Measurements from ENCODE around the gene TGFBR2. TPM values are rescaled to one million over a fixed set of nuclear protein-coding genes. Genes with fewer than 3 reads are reported as not detected.

Gene TGFBR2
- total and polyA plus RNA-seq, 3 experiments from 2014 or later: 55.3 to 108 (median 56.3) TPM

GRCh38 chr3:30612437-30613132 lies 6.2 kb downstream of the TGFBR2 start:
- ChIA-PET CTCF (interaction anchor here (1.0 to 5.5 kb wide), 4 partner anchors 17 to 81 kb away, joined by 3 to 26 read pairs (median 7); no protein-coding TSS in a partner anchor), POLR2A (interaction anchor here (0.6 to 1.7 kb wide), 4 partner anchors 12 to 77 kb away, joined by 4 to 9 read pairs (median 5); no protein-coding TSS in a partner anchor)
- Mint-ChIP-seq H3K27ac (peak overlapping the region; percentile 85 to 99 (median 90)), H3K4me1 (peaks cover 80 to 89% (median 83%) of the 10 kb centered on the region in 3 donors), H3K36me3 (peaks cover 0 to 38% (median 5%) of the 10 kb centered on the region in 3 donors), H3K27me3 (no peaks in the 10 kb centered on the region), H3K4me3 (peak overlapping the region; percentile 92 to 97 (median 97)), H3K9me3 (no peaks in the 10 kb centered on the region)
- Histone ChIP-seq H3K27me3 (ENCODE audit: insufficient read depth, low read length, poor library complexity, severe bottlenecking) (no peaks in the 10 kb centered on the region), H3K4me1 (ENCODE audit: insufficient read depth, low read length) (peaks cover 71% of the 10 kb centered on the region), H3K9me3 (ENCODE audit: low read length) (no peaks in the 10 kb centered on the region), H3K4me3 (ENCODE audit: low read length) (peak overlapping the region; percentile 81), H3K27ac (ENCODE audit: low read depth, low read length) (no peak overlapping the region), H3K36me3 (ENCODE audit: insufficient read depth, low read length) (no peaks in the 10 kb centered on the region)
- no peak for DNase-seq

GRCh38 chr3:30613133-30613825 lies 6.9 kb downstream of the TGFBR2 start:
- ChIA-PET CTCF (interaction anchor here (1.0 to 5.5 kb wide), 3 partner anchors 16 to 42 kb away, joined by 3 to 26 read pairs (median 5); no protein-coding TSS in a partner anchor), POLR2A (interaction anchor here (0.6 to 1.7 kb wide), 6 partner anchors 9 to 76 kb away, joined by 3 to 9 read pairs (median 4); no protein-coding TSS in a partner anchor)
- Histone ChIP-seq H3K27me3 (ENCODE audit: insufficient read depth, low read length, poor library complexity, severe bottlenecking) (no peaks in the 10 kb centered on the region), H3K9me3 (ENCODE audit: low read length) (no peaks in the 10 kb centered on the region), H3K27ac (ENCODE audit: low read depth, low read length) (no peak overlapping the region), H3K4me3 (ENCODE audit: low read length) (peak overlapping the region; percentile 81), H3K36me3 (ENCODE audit: insufficient read depth, low read length) (no peaks in the 10 kb centered on the region), H3K4me1 (ENCODE audit: insufficient read depth, low read length) (peaks cover 78% of the 10 kb centered on the region)
- no peaks in the 10 kb centered on the region for H3K27me3 Mint-ChIP-seq
- H3K9me3 Mint-ChIP-seq: no peaks in the 10 kb centered on the region
- peak overlapping the region; percentile 85 to 99 (median 90) for H3K27ac Mint-ChIP-seq
- H3K4me1 Mint-ChIP-seq: peaks cover 87 to 96% (median 89%) of the 10 kb centered on the region in 3 donors
- no peak for DNase-seq
- H3K36me3 Mint-ChIP-seq: peaks cover 0 to 37% (median 6%) of the 10 kb centered on the region in 3 donors
- H3K4me3 Mint-ChIP-seq: peak overlapping the region; percentile 92 to 97 (median 97)

GRCh38 chr3:30614373-30614772 lies 8.0 kb downstream of the TGFBR2 start:
- H3K4me3 Mint-ChIP-seq: peak overlapping the region; percentile 48 to 97 (median 92)
- no peak overlapping the region for H3K27ac ChIP-seq (ENCODE audit: low read depth, low read length)
- no peaks in the 10 kb centered on the region for H3K27me3 Mint-ChIP-seq
- H3K4me1 Mint-ChIP-seq: peaks cover 95 to 100% (median 98%) of the 10 kb centered on the region in 3 donors
- ChIA-PET POLR2A (interaction anchor here (1.1 to 1.2 kb wide), 2 partner anchors 10 to 51 kb away, joined by 3 to 4 read pairs; no protein-coding TSS in a partner anchor), CTCF (interaction anchor here (5.5 kb wide), 1 partner anchor 15 kb away, joined by 26 read pairs; no protein-coding TSS in a partner anchor)
- H3K27me3 ChIP-seq (ENCODE audit: insufficient read depth, low read length, poor library complexity, severe bottlenecking): no peaks in the 10 kb centered on the region
- no peaks in the 10 kb centered on the region for H3K36me3 ChIP-seq (ENCODE audit: insufficient read depth, low read length)
- H3K9me3 Mint-ChIP-seq: no peaks in the 10 kb centered on the region
- H3K9me3 ChIP-seq (ENCODE audit: low read length): no peaks in the 10 kb centered on the region
- H3K27ac Mint-ChIP-seq: peak overlapping the region; percentile 67 to 99 (median 89)
- peaks cover 0 to 38% (median 8%) of the 10 kb centered on the region in 3 donors for H3K36me3 Mint-ChIP-seq
- H3K4me3 ChIP-seq (ENCODE audit: low read length): no peak overlapping the region
- no peak for DNase-seq
- H3K4me1 ChIP-seq (ENCODE audit: insufficient read depth, low read length): peaks cover 89% of the 10 kb centered on the region

- peak overlapping the region; percentile 67 to 99 (median 84) for H3K27ac Mint-ChIP-seq
- Histone ChIP-seq H3K4me3 (ENCODE audit: low read length) (peak overlapping the region; percentile 20), H3K27ac (ENCODE audit: low read depth, low read length) (no peak overlapping the region), H3K36me3 (ENCODE audit: insufficient read depth, low read length) (no peaks in the 10 kb centered on the region), H3K27me3 (ENCODE audit: insufficient read depth, low read length, poor library complexity, severe bottlenecking) (no peaks in the 10 kb centered on the region), H3K4me1 (ENCODE audit: insufficient read depth, low read length) (peaks cover 92% of the 10 kb centered on the region), H3K9me3 (ENCODE audit: low read length) (no peaks in the 10 kb centered on the region)
- no peaks in the 10 kb centered on the region for H3K9me3 Mint-ChIP-seq
- ChIA-PET CTCF (interaction anchor here (1.0 to 5.5 kb wide), 4 partner anchors 8 to 79 kb away, joined by 3 to 26 read pairs (median 4); no protein-coding TSS in a partner anchor), POLR2A (interaction anchor here (0.6 to 2.7 kb wide), 4 partner anchors 8 to 30 kb away, joined by 4 to 15 read pairs (median 8); partner anchors contain the start of gene TGFBR2)
- peak overlapping the region; percentile 48 to 97 (median 92) for H3K4me3 Mint-ChIP-seq
- H3K36me3 Mint-ChIP-seq: peaks cover 0 to 37% (median 8%) of the 10 kb centered on the region in 3 donors
- no peaks in the 10 kb centered on the region for H3K27me3 Mint-ChIP-seq
- DNase-seq: no peak
- H3K4me1 Mint-ChIP-seq: peaks cover 95 to 100% (median 98%) of the 10 kb centered on the region in 3 donors
Measured at GRCh38 chr3:30614943-30615342, 8.5 kb downstream of the TGFBR2 start.

- H3K4me3 Mint-ChIP-seq: peak overlapping the region; percentile 13 to 97 (median 92)
Measured at GRCh38 chr3:30615615-30616346, 9.4 kb downstream of the TGFBR2 start.

GRCh38 chr3:30616347-30617027 lies 10.1 kb downstream of the TGFBR2 start:
- Mint-ChIP-seq H3K4me1 (peaks cover 94 to 100% (median 100%) of the 10 kb centered on the region in 3 donors), H3K9me3 (no peaks in the 10 kb centered on the region), H3K27ac (peak overlapping the region; percentile 37 to 94 (median 80)), H3K27me3 (no peaks in the 10 kb centered on the region), H3K36me3 (peaks cover 0 to 38% (median 9%) of the 10 kb centered on the region in 3 donors), H3K4me3 (peak overlapping the region; percentile 35 to 72 (median 67))
- H3K4me1 ChIP-seq (ENCODE audit: insufficient read depth, low read length): peaks cover 94% of the 10 kb centered on the region
- ChIA-PET CTCF (interaction anchor here (0.7 to 5.5 kb wide), 5 partner anchors 8 to 77 kb away, joined by 3 to 26 read pairs (median 4); no protein-coding TSS in a partner anchor), POLR2A (interaction anchor here (0.8 to 2.7 kb wide), 6 partner anchors 9 to 50 kb away, joined by 3 to 15 read pairs (median 5); partner anchors contain the start of gene TGFBR2)
- H3K4me3 ChIP-seq (ENCODE audit: low read length): peak overlapping the region; percentile 37
- no peak for DNase-seq
- no peak overlapping the region for H3K27ac ChIP-seq (ENCODE audit: low read depth, low read length)
- H3K9me3 ChIP-seq (ENCODE audit: low read length): no peaks in the 10 kb centered on the region
- H3K36me3 ChIP-seq (ENCODE audit: insufficient read depth, low read length): no peaks in the 10 kb centered on the region
- H3K27me3 ChIP-seq (ENCODE audit: insufficient read depth, low read length, poor library complexity, severe bottlenecking): no peaks in the 10 kb centered on the region

More at GRCh38 chr3:30615615-30616346, 9.4 kb downstream of the TGFBR2 start:
- no peak for DNase-seq
- Mint-ChIP-seq H3K27ac (peak overlapping the region; percentile 67 to 99 (median 85)), H3K27me3 (no peaks in the 10 kb centered on the region), H3K9me3 (no peaks in the 10 kb centered on the region), H3K4me1 (peaks cover 96 to 100% (median 98%) of the 10 kb centered on the region in 3 donors), H3K36me3 (peaks cover 0 to 35% (median 8%) of the 10 kb centered on the region in 3 donors)
- H3K27me3 ChIP-seq (ENCODE audit: insufficient read depth, low read length, poor library complexity, severe bottlenecking): no peaks in the 10 kb centered on the region
- peak overlapping the region; percentile 37 for H3K4me3 ChIP-seq (ENCODE audit: low read length)
- peaks cover 92% of the 10 kb centered on the region for H3K4me1 ChIP-seq (ENCODE audit: insufficient read depth, low read length)
- no peaks in the 10 kb centered on the region for H3K36me3 ChIP-seq (ENCODE audit: insufficient read depth, low read length)
- no peaks in the 10 kb centered on the region for H3K9me3 ChIP-seq (ENCODE audit: low read length)
- H3K27ac ChIP-seq (ENCODE audit: low read depth, low read length): no peak overlapping the region
- POLR2A ChIA-PET: interaction anchor here (0.6 to 2.7 kb wide), 7 partner anchors 9 to 49 kb away, joined by 3 to 15 read pairs (median 6); partner anchors contain the start of gene TGFBR2
- CTCF ChIA-PET: interaction anchor here (1.0 to 5.5 kb wide), 5 partner anchors 9 to 78 kb away, joined by 3 to 26 read pairs (median 4); no protein-coding TSS in a partner anchor

Data from CD8-positive, alpha-beta memory T cell (primary cell).